ENCODE data around the gene SLC15A3.

Gene SLC15A3

DNA sequence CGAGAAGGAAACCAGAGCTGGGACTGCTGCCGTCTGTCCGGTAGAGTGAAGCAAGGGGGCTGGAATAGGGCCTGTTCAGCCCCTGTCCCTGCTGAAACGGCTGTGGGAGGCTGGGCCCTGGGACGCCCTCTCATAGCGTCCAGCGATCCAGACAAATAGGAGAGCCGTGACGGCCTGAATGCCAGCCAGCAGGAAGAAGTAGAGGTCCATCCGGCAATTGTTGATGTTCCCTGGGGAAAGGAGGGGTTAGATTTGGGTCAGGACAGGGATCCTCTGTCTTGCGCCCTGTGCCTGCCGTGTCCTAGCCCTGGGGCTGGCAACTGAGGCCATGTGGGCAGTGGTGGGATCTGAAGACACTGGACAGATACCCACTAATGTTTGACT, 14.8 kb downstream of the SLC15A3 start:
- ChIA-PET POLR2A (interaction anchor here (1.0 to 1.4 kb wide), 2 partner anchors 14 to 17 kb away, joined by 3 to 5 read pairs; no protein-coding TSS in a partner anchor), CTCF (interaction anchor here (0.9 to 2.3 kb wide), 3 partner anchors 9 to 25 kb away, joined by 3 to 6 read pairs (median 3); no protein-coding TSS in a partner anchor)
- TF ChIP-seq, protein P1, sequence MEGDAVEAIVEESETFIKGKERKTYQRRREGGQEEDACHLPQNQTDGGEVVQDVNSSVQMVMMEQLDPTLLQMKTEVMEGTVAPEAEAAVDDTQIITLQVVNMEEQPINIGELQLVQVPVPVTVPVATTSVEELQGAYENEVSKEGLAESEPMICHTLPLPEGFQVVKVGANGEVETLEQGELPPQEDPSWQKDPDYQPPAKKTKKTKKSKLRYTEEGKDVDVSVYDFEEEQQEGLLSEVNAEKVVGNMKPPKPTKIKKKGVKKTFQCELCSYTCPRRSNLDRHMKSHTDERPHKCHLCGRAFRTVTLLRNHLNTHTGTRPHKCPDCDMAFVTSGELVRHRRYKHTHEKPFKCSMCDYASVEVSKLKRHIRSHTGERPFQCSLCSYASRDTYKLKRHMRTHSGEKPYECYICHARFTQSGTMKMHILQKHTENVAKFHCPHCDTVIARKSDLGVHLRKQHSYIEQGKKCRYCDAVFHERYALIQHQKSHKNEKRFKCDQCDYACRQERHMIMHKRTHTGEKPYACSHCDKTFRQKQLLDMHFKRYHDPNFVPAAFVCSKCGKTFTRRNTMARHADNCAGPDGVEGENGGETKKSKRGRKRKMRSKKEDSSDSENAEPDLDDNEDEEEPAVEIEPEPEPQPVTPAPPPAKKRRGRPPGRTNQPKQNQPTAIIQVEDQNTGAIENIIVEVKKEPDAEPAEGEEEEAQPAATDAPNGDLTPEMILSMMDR (IDR thresholded peaks at IDR 0.05; ENCODE audit: control extremely low read depth, extremely low read depth, low read depth, missing control alignments): no peak
- DNase-seq (ENCODE audit: extremely low spot score): no peak

- CTCF ChIA-PET: interaction anchor here (0.9 to 2.3 kb wide), 3 partner anchors 9 to 26 kb away, joined by 3 to 6 read pairs (median 3); no protein-coding TSS in a partner anchor
- POLR2A ChIA-PET: interaction anchor here (1.0 to 1.4 kb wide), 2 partner anchors 14 to 18 kb away, joined by 3 to 5 read pairs; no protein-coding TSS in a partner anchor
- TF ChIP-seq, protein P1 (IDR thresholded peaks at IDR 0.05; ENCODE audit: control extremely low read depth, extremely low read depth, low read depth, missing control alignments): no peak
- no peak for DNase-seq (ENCODE audit: extremely low spot score)
Measured at GRCh38 chr11:60936467-60937143, 15.4 kb downstream of the SLC15A3 start.

GRCh38 chr11:60935676-60936442, 16.1 kb downstream of the SLC15A3 start:
- DNase-seq (ENCODE audit: extremely low spot score): no peak
- TF ChIP-seq, protein P1 (IDR thresholded peaks at IDR 0.05; ENCODE audit: control extremely low read depth, extremely low read depth, low read depth, missing control alignments): no peak
- ChIA-PET POLR2A (interaction anchor here (1.0 to 1.4 kb wide), 2 partner anchors 15 to 18 kb away, joined by 3 to 5 read pairs; no protein-coding TSS in a partner anchor), CTCF (interaction anchor here (1.0 to 2.3 kb wide), 4 partner anchors 10 to 105 kb away, joined by 3 to 6 read pairs (median 3); no protein-coding TSS in a partner anchor)

- POLR2A ChIA-PET: interaction anchor here (0.5 kb wide), 1 partner anchor 16 kb away, joined by 3 read pairs; no protein-coding TSS in a partner anchor
- CTCF ChIA-PET: interaction anchor here (1.0 to 2.3 kb wide), 3 partner anchors 11 to 104 kb away, joined by 3 to 6 read pairs (median 3); no protein-coding TSS in a partner anchor
- DNase-seq (ENCODE audit: extremely low spot score): no peak
Measured at GRCh38 chr11:60934790-60935605, 17.0 kb downstream of the SLC15A3 start.

GRCh38 chr11:60934124-60934789, 17.7 kb downstream of the SLC15A3 start:
- DNase-seq (ENCODE audit: extremely low spot score): no peak
- POLR2A ChIA-PET: interaction anchor here (0.5 kb wide), 1 partner anchor 16 kb away, joined by 3 read pairs; no protein-coding TSS in a partner anchor
- CTCF ChIA-PET: interaction anchor here (1.2 to 1.5 kb wide), 3 partner anchors 16 to 104 kb away, joined by 3 to 6 read pairs (median 4); no protein-coding TSS in a partner anchor
- TF ChIP-seq, protein P1 (IDR thresholded peaks at IDR 0.05; ENCODE audit: control extremely low read depth, extremely low read depth, low read depth, missing control alignments): no peak

More at GRCh38 chr11:60934790-60935605, 17.0 kb downstream of the SLC15A3 start:
- TF ChIP-seq, protein P1 (IDR thresholded peaks at IDR 0.05; ENCODE audit: control extremely low read depth, extremely low read depth, low read depth, missing control alignments): no peak

Data from GM10248 (cell line).